GM21528 (cell line): ENCODE measurements around the gene KPNA6.
"Not testable (repeated sequence)": the region's sequence is repeated elsewhere in the genome, so short reads cannot be mapped to it uniquely, and the experiment has no call there.

Experiments used
- ATAC-seq: cut with Tn5 transposase; IDR thresholded peaks from one replicate; pipeline ENCODE4 v1.9.1; 2021; ENCODE audit warnings: mild to moderate bottlenecking, moderate library complexity; ENCODE audit not compliant: unreplicated experiment, low FRiP score

The KPNA6 gene

DNA sequence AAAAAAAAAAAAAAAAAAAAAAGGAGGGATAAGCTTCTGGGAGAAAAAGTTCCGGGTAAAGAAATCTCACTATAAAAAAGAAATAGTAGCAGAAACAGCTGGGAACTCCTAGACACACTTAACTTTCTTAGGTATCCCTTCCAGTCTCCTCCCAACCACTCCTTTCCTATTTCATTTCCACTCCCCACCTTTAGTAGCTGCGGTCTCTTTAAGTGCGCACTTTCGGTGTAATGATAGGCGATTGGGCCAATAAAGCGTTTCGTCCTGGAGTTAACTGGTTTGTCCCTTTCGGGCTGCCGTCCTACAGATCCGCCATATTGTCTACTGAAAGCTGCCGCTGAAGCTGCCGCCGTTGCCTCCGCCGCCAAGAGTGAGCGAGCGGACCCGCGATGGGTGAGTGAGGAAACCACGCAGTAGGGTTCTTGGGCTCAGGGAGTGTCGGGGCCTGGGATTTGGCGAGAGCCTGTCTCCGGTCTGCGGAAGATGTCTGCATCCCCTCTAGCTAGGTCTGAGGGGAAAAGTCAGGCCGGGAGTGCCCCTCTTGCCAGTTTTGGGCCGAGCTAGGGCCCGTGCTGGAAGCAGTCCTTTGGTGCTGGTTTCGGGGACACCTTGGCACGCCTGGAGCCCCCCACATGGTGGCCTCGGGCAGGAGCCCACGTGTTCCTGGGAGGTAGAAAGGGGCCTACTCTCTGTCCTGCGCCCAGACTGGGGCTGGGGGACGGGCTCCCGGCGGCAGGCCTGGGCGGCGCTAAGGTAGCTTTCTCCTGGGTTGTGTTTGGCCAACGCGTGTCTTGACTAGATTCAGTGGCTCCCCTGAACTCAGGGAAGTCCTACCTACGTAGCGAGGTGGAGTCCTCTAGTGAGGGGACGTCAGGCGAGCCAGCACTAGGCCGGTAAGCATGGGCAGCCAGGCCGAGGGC is at the start of gene KPNA6:
KPNA6 (plus strand) TSS at position 315 of the 920 bp plus-strand sequence; CDS start at position 390, 75 bp downstream.
- peak; percentile 61 for ATAC-seq

DNA sequence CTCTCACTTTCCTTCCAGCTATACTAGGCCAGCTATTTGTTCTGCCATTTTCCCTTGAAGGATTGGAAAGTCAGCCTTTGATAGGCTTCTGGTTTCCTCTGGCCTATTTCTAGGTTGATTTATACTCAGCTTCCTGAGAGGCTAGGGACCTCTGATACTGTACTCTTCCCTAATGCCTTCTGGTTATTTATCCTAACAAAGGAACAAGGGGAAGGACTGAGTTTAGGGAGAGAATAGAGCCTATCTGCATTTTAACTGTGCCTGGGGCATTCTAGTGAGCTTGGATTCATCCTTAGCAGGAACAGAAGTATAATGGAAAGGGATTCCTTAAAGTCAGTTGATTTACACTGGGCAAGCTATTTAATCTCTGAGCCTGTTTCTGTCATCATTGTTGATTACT is 46.9 kb upstream of the KPNA6 start:
- no peak for ATAC-seq

DNA sequence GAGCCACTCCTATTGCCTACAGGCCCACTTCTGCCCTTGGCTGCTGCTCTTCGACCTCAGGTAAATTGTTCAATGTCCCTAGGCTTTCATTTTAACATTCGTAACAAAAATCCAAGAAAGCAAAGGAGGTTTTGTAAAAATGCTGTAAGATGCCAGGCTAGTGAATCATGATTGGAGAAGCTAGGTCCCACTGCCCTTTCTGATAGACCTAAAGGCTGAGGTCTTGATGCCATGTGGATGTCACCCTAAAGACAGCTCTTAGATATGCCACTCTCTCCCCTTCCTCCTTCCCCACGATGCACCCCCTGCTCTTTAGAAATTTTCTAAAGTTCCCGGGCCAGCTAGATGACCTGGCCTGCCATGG is 45.0 kb upstream of the KPNA6 start:
- ATAC-seq = no peak

DNA sequence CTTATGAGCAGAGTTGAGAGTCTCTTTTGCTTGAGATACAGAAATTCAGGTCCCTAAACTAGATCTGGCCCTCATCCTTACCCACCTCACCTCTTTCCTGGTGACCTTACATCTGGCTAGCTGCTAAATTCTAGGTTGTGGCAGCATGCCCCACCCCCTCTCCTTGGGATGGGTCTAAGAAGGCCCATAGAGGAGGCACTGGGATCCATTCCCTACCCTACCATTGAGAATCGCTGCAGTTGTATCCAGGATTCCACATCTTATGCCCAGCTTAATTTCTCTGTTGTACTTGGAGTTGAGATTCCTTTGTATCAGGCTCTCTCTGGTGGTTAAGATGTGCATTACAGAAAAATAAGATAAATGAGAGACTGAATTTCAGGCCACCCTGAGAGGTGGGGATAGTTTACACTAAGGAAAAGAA is 44.6 kb upstream of the KPNA6 start:
- no peak for ATAC-seq

DNA sequence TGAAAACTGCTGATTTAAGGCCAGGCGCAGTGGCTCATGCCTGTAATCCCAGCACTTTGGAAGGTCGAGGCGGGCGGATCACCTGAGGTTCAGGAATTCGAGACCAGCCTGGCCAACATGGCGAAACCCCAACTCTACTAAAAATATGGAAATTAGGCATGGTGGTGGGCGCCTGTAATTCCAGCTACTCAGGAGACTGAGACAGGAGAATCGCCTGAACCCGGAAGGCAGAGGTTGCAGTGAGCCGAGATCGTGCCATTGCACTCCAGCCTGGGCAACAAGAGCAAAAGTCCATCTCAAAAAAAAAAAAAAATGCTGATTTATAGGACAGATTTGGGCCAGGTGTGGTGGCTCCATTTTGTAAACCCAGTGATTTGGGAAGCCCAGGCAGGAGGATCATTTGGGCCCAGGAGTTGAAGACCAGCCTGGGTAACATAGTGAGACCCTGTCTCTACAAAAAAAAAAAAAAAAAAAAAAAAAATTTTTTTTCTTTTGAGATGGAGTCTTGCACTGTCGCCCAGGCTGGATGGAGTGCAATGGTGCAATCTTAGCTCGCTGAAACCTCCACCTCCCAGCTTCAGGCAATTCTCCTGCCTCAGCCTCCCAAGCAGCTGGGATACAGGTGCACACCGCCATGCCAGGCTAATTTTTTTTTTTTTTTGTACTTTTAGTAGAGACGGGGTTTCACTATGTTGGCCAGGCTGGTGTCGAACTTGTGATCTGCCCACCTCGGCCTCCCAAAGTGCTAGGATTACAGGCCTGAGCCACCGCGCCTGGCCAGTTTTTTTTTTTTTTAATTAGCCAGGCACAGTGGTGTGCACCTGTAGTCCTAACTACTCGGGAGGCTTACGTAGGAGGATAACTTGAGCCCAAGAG is 42.0 kb upstream of the KPNA6 start:
- not testable (repeated sequence) for ATAC-seq

DNA sequence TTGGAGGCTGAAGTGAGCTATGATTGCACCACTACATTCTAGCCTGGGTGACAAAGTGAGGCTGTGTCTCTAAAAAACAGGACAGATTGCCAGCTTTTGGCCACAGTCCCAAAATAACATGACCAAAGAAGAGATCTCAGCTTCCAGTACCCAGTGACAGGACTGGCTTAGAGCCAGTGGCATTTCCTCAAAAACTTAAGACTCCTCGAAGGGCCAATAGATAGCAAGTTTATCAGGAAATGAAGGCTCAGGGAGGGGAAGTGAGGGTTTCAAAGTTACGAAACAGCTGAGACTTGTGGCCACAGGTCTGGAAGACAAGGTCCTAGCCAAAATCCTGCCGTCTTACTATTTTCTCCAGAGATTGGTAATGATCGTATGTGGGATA is 41.4 kb upstream of the KPNA6 start:
- no peak for ATAC-seq

DNA sequence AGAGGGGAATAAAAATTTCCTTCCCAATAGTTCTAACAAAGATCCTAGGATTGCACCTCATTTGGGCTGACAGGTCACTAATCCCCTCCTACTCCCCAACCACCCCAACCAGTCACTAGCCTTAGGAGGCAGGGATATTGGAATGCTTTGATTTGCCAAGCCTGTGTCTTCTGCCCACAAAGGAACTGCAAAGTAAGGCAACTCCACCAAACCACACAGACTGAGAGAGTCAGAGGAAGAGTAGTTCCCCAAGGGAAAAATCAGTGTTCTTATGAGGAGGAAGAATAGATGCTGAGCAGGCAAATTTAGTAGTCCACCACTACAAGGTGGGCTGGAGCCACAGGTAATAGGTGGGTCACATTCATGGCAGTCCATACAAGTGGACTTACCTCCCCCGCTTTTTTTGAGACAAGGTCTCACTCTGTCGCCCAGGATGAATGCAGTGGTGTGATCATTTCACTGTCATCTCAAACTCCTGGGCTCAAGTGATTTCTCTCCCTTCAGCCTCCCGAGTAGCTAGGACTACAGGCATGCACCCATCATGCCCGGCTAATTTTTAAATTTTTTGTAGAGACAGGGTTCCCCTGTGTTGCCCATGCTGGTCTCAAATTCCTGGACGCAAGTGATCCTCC is 38.8 kb upstream of the KPNA6 start:
- no peak for ATAC-seq

DNA sequence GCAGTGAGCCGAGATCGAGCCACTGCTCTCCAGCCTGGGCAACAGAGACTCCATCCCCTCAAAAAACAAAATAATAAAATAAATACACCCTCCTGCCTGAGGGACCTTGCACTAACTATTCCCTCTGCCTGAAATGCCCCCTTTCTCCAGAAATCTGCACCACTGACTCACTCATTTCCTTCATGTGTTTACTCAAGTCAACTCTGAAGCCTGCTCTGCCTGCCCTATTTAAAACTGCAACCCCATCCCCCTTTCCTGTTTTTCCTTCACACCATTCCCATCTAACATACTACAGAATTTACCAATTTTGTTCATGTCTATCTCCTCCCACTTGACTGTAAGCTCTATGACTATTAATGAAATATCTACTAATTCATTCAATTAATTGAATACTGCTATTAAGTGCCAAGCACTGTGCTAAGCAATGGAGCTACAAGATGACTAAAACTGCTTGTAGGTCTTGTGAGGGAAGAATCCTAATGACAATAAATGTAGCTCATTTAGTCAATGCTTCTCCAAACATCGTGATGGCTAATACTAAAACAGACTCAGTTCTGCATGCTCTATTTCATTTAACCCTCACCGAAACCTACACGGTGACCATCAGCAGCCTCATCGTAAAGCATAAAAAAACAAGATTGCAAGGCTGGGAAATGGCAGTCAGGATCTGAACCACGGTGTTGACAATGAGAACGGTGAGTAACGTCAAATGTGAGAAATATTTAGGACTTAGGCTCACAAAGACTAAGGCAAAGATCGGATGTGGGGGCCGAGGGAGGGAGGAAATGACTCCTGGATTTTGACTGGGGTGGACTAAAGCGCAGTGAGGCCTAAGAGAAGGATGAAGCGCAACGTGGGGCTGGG is 35.9 kb upstream of the KPNA6 start:
- no peak for ATAC-seq

DNA sequence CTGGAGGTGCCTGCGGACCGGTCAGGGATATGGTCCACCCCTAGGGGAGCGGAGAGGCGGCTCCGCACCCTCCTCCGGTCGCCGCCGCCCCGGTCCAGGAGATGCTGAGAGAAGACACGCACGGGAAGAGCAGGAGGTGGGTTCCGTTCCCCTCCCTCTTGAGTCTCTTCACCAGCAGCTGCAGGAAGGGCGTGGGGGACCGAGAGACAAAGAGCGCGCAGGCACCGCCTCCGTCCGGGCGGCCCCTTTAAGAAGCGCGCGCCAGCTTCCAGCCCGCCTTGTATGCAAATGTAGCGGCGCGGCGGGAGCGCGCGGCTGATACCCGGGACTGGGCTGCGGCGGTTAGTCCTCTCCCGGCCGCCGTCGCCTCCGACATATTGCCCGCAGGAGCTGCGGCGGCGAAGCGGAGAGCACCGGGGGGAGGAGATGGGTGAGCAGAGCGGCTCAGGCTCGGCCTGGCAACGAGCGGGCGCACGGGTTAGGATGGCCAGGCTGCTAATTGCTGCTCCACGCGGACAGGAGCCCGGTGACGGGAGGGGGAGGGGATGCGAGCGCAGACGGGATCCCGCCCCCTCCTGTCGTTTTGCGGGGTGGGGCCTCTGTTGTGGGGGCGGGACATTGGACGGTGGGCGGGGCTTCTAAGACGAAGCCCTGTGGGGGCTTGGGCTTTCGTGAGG is 35.1 kb upstream of the KPNA6 start, which contains the start of gene TMEM39B:
TMEM39B (plus strand) TSS at position 318 of the 677 bp plus-strand sequence; CDS start at position 427, 109 bp downstream.
- peak; percentile 85 for ATAC-seq

DNA sequence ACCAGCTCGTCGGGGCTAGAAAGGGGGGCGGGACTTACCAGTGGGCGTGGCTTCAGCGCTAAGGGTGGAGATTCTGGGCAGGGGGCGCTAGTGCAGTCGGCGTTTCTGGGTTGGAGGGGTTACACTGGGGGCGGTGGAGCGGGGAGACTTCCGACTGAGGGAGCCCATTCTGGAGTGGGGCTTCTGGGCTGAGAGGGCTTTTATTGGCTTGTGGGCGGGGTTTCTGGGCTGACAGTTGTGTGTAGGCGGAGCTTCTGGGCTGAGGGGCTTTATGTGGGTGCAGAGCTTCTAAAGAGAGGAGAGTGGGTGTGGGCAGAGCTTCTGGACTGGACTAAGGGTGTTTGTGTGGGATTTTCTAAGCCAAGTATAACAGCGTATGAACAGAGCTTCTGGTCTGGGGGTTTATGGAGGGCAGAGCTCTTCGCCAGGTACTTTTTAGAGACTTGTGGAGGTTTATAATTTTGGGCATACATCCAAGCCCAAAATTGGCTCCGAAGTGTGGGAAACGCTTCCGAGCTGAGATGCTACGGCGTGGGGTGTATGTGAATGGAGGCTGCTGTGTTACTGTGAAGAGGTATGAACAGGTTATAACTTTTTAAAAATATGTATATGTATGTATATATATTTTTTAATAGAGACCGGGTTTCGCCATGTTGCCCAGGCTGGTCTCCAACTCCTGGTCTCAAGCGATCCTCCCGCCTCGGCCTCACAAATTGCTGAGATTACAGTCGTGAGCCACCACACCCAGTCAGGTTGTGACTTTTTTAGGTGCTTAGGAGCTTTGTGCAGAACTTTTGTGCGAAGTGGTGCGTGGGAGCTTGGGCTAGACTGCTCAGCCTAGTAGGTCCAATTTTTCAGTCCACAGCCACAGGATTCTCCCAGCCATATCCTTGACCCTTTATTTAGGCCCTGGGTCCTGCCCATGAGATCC is 34.3 kb upstream of the KPNA6 start:
- ATAC-seq = peak; percentile 15

DNA sequence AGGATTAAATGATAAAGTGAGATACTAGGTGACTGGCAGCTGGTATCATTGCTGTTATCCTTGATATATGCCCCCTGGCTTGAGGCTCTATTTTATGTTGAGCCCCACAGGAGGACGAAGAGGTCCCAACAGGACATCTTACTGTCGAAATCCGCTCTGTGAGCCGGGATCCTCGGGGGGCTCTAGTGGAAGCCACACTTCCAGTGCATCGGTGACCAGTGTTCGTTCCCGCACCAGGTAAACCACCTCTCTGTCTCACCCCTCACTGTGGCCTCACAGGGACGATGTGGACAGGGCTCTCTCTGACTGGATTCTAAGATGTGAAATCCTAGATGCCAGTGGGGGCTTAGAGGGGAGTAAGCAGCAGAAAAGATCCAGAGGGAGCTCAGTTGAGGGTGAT is 33.0 kb upstream of the KPNA6 start:
- ATAC-seq = no peak

DNA sequence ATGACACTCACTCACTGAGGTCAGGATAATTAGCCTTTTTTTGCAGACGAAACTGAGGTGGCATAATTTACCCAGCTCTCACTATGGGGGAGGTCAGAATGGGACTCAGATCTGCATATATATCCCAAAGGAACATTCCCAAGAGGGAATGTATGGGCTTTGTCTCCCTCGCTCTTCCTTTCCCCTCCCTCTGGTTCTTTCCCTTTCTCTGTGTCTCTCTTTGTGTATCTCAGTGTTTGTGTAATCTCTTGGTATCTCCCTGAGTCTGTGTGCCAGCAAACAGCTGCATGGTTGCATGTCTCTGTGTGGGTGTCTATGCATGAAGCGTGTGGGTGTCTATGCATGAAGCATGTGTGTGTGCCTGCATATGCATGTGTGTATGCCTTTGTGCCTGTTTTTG is 30.4 kb upstream of the KPNA6 start:
- no peak for ATAC-seq

DNA sequence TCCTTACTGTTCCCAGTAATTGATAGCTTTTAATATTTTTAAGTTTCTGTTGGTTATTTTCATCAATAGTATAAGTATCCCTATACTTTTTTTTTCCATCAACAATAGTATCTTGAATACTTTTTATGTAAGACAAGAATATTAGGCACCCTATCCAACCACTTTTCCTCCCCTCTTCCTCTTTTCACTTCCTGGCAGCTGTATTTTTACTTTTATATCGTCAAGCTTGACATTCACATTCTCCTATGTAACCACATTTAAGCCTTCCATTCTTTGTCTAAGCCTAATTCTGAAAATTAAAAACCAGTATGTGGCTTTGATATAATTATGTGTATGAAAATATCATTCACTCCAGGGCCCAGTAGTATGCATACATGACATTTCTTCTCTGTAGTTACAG is 25.8 kb upstream of the KPNA6 start:
- ATAC-seq = no peak

DNA sequence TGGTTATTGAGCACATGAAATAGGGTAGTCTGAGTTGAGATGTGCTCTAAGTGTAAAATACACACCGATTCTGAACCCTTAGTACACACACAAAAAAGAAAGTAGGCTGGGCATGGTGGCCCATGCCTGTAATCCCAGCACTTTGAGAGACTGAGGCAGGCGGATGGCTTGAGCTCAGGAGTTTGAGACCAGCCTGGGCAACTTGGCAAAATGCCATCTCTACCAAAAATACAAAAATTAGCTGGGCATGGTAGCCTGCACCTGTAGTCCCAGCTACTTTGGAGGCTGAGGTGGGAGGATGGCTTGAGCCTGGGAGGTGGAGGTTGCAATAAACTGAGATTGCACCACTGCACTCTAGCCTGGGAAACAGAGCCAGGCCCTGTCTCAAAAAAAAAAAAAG is 21.5 kb upstream of the KPNA6 start:
- ATAC-seq = not testable (repeated sequence)

DNA sequence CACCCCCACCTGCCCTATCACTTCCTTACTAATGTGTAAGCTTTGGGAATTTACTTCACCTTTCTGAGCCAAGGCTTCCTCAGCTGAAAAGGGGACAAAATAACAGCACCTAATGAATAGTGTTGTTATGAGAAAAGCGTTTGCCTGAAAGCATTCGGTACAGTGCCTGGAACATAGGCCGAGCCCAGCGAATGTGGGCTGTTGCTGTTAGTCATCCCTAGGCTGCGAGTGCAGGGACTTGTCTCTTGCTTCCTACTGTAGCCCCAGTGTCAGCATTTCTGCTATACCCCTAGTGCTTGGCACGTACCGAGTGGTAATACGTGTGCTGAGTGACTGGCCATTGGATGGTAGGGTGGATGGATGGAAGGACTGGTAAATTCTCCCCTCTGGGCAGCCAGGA is 16.7 kb upstream of the KPNA6 start:
- ATAC-seq = no peak

DNA sequence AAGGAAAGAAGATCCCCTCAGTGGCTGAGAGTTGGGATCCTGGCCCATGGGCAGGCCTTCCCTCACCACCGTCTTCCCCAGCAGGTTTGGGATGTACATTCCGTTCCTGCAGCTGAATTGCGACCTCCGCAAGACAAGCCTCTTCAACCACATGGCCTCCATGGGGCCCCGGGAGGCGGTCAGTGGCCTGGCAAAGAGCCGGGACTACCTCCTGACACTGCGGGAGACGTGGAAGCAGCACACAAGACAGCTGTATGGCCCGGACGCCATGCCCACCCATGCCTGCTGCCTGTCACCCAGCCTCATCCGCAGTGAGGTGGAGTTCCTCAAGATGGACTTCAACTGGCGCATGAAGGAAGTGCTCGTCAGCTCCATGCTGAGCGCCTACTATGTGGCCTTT is 16.3 kb upstream of the KPNA6 start:
- no peak for ATAC-seq

DNA sequence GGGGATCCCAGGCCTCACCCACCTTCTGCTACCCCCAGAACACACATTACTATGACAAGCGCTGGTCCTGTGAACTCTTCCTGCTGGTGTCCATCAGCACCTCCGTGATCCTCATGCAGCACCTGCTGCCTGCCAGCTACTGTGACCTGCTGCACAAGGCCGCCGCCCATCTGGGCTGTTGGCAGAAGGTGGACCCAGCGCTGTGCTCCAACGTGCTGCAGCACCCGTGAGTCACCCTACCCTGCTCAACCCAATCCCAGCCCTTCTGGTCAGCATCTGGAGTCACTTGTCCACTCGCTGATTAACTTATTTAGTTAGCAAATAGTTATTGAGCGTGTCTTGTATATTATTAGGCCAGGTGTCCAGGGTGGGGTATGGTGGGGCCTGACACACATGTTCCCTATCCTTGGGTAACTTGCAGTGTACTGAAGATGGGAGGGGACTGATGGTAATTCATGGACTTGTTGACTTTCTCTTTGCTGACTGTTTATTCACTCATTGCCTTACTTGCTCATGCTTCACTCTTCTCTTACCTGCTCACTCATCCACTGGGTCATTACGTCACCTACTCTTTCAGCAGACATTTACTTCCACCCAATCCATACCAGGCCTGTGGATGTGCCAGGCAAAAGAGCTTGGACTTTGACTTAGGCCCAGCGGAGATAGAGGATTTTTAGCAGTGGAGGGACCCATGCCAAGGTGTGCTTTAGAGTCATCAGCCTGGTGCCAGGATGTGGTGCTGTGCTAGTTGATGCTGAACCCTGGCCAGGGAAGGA is 12.9 kb upstream of the KPNA6 start:
- no peak for ATAC-seq

DNA sequence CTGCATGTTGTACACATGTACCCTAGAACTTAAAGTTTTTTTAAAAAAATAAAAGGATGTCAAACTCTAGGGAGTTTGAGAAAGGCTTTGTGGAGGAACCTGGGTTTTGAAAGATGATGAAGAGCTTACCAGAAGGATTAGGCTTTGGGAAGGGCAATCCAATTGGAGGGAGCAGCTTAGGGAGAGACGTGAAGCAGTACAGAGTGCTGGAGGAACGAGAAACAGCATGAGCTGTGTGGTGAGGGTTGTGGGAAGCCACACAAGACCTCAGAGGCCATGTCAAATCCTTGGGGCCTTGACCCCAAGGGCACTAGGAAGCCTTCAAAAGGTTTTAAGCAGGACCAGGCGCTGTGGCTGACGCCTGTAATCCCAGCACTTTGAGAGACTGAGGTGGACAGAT is 8.4 kb upstream of the KPNA6 start:
- no peak for ATAC-seq
